NB4 (cell line): ENCODE data around the gene ACKR3.

ENCODE experiments used
- POLR2A ChIP-seq: IDR thresholded peaks from 2 replicates; pipeline ENCODE4 v1.6.1; 2011; ENCODE audit warnings: mild to moderate bottlenecking; ENCODE audit not compliant: insufficient read length; ENCODE audit errors: extremely low read depth
- TF ChIP-seq, protein P1 (sequence below): IDR thresholded peaks from one replicate; pipeline ENCODE4 v1.5.1; 2012; ENCODE audit warnings: low read depth, low read length
- TF ChIP-seq, protein P2 (sequence below): IDR thresholded peaks from 2 replicates; pipeline ENCODE4 v1.6.1; 2011; ENCODE audit warnings: low read depth, low read length

DNA sequence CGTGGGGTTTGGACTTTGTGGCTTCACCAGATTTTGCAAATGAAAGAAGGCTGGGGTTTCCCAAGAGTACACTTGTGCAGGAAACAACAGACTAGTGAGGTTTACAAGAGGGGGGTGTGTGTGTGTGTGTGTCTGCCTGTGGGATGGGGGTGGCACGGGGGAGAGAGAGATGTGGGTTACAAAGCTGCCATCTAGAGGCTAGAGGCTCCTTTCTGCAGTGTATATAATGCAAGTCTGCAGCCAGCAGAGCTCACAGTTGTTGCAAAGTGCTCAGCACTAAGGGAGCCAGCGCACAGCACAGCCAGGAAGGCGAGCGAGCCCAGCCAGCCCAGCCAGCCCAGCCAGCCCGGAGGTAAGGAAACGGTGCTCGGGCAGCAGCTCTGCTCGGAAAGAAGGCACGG, at the start of gene ACKR3:
- TF ChIP-seq, protein P1, sequence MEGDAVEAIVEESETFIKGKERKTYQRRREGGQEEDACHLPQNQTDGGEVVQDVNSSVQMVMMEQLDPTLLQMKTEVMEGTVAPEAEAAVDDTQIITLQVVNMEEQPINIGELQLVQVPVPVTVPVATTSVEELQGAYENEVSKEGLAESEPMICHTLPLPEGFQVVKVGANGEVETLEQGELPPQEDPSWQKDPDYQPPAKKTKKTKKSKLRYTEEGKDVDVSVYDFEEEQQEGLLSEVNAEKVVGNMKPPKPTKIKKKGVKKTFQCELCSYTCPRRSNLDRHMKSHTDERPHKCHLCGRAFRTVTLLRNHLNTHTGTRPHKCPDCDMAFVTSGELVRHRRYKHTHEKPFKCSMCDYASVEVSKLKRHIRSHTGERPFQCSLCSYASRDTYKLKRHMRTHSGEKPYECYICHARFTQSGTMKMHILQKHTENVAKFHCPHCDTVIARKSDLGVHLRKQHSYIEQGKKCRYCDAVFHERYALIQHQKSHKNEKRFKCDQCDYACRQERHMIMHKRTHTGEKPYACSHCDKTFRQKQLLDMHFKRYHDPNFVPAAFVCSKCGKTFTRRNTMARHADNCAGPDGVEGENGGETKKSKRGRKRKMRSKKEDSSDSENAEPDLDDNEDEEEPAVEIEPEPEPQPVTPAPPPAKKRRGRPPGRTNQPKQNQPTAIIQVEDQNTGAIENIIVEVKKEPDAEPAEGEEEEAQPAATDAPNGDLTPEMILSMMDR = no peak
- TF ChIP-seq, protein P2, sequence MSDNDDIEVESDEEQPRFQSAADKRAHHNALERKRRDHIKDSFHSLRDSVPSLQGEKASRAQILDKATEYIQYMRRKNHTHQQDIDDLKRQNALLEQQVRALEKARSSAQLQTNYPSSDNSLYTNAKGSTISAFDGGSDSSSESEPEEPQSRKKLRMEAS = no peak
- TF ChIP-seq POLR2A = no peak
